ENCODE results near the gene RIC1.
"Not testable (repeated sequence)": the region's sequence is repeated elsewhere in the genome, so short reads cannot be mapped to it uniquely, and the experiment has no call there.

RIC1 gene, protein sequence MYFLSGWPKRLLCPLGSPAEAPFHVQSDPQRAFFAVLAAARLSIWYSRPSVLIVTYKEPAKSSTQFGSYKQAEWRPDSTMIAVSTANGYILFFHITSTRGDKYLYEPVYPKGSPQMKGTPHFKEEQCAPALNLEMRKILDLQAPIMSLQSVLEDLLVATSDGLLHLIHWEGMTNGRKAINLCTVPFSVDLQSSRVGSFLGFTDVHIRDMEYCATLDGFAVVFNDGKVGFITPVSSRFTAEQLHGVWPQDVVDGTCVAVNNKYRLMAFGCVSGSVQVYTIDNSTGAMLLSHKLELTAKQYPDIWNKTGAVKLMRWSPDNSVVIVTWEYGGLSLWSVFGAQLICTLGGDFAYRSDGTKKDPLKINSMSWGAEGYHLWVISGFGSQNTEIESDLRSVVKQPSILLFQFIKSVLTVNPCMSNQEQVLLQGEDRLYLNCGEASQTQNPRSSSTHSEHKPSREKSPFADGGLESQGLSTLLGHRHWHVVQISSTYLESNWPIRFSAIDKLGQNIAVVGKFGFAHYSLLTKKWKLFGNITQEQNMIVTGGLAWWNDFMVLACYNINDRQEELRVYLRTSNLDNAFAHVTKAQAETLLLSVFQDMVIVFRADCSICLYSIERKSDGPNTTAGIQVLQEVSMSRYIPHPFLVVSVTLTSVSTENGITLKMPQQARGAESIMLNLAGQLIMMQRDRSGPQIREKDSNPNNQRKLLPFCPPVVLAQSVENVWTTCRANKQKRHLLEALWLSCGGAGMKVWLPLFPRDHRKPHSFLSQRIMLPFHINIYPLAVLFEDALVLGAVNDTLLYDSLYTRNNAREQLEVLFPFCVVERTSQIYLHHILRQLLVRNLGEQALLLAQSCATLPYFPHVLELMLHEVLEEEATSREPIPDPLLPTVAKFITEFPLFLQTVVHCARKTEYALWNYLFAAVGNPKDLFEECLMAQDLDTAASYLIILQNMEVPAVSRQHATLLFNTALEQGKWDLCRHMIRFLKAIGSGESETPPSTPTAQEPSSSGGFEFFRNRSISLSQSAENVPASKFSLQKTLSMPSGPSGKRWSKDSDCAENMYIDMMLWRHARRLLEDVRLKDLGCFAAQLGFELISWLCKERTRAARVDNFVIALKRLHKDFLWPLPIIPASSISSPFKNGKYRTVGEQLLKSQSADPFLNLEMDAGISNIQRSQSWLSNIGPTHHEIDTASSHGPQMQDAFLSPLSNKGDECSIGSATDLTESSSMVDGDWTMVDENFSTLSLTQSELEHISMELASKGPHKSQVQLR (N-terminal part only)

DNA sequence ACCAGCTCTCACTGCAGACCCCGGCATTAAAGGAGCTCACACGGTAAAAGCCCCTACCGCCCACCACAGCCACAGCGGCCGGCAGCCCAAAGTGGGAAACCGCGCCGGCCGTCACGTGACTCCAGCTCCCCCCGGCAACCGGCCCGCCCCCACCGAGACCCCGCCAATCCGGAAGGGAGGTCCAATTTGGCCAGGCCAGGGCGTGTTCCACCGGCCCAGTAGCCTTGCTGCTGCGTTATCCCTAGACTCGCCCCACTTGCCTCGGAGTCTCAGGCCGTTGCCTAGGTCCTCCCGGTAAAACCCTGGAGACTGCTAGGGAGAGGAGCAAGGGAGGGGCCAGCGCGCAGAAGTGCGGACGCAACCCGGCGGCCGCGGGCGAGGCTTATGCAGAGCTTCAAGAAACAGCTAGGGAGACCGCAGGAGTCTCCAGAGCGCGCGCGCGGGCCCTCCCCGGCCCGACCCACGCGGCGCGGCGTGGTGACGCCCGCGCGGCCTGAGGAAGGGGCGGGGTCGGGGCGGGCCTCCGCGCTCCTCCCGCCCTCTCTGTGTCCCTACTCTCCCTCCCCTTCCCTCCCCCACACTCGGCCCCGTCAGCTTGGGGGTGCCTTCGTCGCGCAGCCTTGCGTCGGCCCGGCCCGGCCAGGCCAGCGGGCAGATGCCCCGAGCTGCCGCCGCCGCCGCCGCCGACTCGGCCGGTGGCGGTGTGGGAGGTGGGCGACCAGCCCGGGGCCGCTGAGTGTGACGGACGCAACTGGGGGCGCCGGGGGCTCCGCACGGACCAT lies at the start of gene RIC1:
Gene RIC1, plus strand, starts transcription at position 578 of the 782 bp plus-strand sequence. Its CDS starts 203 bp downstream, at position 781.
- peak; percentile 91 for DNase-seq (ENCODE audit: low read depth)

DNA sequence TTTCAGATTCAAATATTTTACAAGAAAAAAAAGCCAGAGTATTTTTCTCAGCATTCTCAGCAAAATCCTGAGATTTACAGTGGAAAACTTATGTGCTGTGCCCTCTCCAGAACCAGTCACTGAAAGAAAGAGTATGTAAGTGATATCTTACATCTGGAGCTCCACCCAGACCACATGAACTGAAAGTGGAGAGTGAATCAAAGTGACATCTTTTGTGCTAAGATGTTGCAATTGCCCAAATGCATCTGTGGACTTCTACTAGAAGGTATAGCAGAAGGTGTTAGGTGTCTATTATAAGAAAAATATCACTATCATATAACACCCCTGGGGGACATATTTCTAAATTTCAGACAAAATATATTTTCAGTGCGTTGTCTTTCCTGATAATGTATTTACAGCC lies 49.0 kb upstream of the RIC1 start:
- DNase-seq (ENCODE audit: low read depth) = no peak

DNA sequence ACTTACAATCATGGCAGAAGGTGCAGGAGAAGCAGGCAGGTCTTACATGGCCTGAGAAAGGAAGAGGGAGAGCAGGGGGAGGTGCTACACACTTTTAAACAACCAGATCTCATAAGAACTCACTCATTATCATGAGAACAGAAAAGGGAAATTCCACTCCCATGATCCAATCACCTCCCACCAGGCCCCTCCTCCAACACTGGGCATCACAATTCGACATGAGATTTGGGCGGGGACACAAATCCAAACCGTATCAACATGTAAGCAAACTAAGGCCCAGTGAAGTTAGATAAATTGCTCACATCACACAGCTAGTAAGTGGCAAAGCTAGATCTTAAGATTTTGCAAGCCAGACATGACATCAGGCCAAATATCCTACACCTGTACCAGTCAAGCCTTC lies 48.3 kb upstream of the RIC1 start:
- DNase-seq (ENCODE audit: low read depth) = no peak

DNA sequence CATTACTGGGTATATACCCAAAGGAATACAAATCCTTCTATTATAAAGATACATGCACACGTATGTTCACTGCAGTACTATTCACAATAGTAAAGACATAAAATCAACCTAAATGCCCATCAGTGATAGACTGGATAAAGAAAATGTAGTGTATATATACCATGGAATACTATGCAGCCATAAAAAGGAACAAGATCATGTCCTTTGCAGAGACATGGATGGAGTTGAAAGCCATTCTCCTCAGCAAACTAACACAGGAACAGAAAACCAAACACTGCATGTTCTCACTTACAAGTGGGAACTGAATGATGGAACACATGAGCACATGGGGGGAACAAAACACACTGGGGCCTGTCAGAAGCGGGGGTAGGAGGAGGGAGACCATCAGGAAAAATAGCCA lies 47.2 kb upstream of the RIC1 start:
- not testable (repeated sequence) for DNase-seq (ENCODE audit: low read depth)

DNA sequence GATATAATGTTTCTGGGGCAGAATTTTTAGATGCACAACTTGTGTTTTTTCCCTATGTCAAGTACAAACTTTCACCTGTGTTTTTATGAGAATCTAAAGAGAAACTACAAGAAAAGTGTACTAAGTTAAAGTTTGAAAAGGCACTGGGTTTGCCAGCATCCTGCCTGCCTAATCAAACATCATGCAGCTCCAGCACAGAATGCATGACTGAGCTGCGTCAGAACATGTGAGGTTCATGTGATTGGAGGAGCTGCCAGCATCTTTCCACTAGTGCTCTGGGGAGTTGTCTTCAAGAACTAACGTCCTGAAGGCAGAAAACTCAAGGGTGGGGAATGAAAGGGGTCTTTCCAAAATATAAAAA lies 46.1 kb upstream of the RIC1 start:
- DNase-seq (ENCODE audit: low read depth) = peak; percentile 18

DNA sequence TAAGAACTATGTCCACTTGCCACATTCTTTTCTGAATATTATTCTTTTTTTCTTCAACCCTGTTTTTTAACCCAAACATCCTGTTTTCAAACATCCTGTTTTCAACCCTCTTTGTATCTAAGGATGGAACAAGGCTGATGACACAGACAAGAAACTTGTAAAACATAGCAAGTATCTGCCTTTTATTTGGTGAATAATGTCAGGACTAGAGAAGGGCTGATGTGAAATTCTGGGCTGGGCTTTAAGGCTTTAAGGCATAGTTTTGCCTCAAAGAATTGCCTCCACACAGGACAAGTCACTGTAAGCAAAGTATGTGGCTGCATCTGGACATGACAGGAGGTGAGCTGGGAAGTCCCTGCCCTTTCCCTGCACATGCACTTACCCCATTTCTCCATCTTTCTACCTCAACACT lies 42.5 kb upstream of the RIC1 start:
- no peak for DNase-seq (ENCODE audit: low read depth)

DNA sequence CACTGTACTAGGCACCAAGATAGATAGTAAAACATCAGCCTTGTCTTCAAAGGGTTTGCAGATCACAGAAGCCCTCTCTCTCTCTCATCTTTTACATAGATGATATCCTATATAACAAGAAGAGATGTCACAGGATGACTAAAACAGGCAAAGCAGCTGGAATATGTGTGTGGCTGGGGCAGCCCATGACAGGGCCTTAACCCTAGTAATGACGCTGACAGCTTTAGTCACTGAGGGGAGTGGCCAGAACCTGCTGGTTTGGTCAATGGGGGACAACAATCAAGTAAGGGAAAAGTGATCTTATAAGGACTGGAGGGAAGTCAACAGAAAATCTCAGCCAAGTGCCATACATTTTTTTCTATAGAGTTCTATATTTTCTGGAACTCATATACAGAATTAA lies 41.9 kb upstream of the RIC1 start:
- DNase-seq (ENCODE audit: low read depth) = peak; percentile 52

DNA sequence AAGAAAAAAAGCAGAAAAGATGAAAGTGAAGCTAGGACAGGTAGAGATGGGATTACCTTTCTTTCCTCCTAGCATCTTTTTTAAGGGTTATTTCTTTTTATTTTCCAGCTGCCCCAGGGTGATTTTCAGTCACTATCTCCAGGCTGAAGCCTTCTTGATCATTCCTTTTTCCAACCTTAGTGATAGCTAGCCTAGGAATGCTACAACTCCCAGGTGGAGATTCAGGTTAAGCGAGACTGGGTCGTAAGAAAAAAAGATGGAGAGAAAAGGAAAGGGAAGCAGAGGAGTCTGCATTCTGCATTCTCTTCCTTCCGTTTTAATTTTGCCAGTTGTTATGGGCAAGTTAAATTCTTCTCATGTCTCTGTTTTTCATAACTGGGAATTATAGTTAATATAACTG lies 36.7 kb upstream of the RIC1 start:
- no peak for DNase-seq (ENCODE audit: low read depth)

DNA sequence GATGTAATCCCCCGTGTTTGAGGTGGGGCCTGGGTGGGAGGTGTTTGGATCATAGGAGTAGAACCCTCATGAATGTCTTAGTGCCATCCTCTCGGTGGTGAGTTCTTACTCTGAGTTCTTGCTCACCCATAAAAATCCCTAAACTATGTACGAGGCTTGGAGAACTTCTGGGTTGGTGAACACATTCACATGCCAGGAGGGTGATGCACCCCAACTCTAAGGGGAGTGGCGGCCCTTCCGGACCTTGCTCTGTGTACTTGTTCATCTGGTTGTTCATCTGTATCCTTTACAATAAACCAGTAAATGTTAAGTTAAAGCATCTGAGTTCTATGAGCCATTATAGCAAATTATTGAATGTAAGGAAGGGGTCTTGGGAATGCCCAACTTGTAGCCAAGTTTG lies 36.0 kb upstream of the RIC1 start:
- no peak for DNase-seq (ENCODE audit: low read depth)

DNA sequence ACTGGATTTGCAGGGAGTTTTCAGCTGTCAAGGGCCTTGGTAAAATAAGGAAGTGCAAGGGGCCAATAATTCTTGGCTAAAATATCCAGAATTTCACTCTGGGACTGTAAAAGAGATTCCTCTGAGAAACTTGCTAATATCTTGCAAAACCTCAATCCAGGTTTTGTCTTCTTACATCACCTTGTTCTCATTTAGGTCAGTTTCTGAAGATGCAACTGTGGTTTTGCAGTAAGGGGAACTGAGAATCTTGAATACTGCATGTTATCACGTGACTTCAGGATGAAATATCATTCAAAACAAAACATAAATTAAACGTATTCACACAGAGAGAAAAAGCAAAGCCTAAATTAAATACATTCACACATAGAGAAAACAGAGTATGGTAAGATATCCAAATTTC lies 35.0 kb upstream of the RIC1 start:
- DNase-seq (ENCODE audit: low read depth) = no peak

DNA sequence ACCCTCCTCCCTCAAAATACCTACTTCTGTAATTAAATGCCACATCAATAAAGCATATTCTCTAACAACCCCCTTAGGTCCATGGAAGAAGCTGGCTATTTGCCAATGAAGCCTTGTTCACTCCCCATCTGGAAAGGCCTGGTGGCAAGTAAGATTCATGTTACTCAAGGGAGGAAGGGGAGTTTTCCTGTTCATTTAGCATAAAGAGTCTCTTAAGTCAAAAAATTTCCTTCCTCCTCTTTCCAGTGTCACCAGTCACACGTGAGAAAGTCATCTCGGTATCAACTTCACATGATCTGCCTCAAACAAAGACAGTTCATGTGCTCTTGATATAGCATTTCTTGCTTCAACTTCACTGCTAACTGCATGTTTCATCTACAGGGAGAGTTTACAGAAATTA lies 32.7 kb upstream of the RIC1 start:
- no peak for DNase-seq (ENCODE audit: low read depth)

DNA sequence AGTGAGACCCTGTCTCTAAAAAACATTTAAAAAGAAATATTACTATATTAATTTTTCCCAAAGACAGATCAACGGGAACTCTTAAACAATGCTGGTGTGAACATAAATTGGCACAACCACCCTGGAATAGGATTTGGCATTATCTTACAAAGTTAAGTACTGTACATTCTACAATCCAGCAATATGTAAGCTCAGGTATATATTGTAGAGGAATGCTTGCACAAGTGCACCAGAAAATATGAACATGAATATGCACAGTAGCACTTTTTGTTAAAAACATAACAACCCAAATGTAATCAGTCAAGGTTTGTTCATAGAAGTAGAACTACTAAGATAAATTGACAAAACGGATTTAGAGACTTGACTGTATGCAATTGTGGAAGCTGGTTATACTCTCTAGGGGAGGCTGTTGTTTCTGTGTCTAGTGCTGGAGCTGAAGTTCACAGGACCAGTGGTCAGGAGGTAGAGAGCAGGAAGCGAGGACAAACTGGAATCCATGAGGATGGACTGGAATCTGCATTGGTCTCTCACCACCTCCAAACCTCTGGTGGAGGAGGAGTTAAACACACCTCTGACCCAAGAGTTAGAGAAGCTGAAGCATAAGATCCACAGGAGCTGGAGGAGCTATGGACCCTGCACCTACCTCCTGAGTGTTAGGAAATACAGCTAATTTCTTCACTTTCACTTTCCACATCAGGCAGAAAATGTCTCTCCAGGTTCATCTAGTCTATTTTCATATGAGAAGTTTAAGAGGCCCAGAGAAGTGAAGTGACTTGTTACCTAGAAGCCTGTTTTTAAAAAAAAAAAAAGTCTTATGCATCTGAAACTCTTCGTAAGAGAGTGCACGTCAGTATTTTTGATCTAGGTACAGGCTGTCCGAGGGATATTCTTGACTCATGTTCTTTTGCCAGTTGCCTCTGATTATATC lies 20.3 kb upstream of the RIC1 start:
- DNase-seq (ENCODE audit: low read depth) = no peak

DNA sequence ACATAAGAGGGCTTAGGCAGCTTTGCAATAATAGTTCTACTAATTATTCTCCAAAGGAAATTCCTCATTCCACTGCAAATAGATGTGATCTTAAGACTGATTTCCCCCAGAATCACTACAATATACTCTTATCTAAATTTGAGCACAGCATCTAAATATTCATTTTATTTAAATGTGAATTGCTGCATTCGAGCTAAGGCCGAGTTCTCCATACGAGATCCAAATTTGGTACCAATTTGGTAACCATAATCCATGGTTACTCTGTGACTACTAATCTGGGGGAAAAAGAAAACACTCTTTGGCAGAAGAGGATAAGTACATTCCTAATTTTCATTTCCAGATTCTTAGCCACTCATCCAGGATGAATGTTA lies 19.7 kb upstream of the RIC1 start:
- DNase-seq (ENCODE audit: low read depth) = no peak

DNA sequence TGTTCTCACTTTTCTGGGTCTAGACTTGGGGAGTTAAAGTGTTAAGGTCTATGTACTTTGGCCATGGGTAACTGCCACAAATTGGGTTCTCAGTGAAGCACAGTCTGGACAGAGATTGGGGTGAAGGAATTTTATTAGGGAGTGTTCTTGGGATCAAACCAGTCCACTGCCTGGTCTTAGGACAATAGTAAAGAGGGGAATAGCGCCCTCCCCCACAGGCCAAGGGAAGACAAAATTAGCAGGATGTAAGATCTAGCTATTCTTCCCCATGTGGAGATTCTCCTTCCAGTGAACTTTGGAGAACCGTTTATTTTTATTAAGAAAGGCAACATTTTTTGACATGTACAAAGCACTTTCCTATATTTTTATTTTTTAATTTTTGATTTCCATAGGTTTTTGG lies 18.4 kb upstream of the RIC1 start:
- DNase-seq (ENCODE audit: low read depth) = no peak

DNA sequence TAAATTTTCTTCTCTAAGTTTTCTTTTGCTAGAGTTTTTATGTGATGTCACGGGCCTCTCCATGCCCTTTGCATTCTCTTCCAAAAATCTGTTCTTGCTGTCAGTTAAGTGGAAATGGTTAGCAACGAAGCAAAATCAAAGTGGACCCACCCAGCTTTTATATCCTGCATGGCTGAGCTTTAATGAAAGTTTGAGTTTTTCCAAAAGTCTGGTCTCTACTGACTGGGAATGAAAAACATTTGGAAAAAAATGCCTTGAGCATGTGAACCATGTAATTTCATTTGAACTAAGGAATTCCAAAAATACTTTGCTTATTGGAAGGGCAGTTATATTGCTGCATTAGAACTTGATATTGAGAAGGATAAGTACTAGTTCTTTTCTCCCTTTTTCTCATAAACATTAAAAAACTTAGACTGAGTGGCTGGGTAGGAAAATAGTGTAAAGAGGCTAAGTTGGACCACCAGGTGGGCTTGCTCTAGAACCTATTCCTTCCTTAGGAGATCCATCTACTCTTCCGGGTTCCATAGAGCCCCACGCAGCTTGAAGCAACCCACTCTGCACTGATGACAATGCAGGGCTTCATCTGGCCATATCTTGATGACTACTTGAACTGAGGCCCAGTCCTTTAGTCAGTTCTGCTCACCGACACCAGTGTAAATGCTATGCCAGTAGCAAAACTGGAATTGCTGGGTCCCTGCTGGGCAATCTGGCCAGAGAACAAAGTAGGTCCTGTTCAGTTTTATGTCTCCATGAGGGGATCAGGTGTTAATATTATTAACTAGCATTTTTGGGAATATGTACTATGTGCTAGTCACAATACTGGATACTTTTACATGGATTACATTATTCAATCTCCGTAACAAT lies 17.4 kb upstream of the RIC1 start:
- no peak for DNase-seq (ENCODE audit: low read depth)

DNA sequence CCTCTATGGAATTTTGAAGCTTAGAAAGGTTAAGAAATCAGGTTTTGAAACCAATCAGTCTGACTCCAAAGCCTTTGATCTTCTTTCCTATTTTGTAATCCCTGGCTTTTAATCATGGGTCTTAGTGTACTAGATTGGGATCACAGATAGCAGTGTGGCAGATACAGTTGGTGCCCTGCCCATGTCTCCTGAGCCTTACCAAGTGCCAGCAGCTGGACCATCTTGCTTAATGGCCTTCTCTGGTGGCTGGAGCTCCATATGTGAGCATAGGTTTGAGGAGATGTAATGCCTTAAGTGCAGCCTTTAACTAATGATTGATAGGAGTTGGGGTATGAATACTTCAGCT lies 16.7 kb upstream of the RIC1 start:
- DNase-seq (ENCODE audit: low read depth) = no peak

DNA sequence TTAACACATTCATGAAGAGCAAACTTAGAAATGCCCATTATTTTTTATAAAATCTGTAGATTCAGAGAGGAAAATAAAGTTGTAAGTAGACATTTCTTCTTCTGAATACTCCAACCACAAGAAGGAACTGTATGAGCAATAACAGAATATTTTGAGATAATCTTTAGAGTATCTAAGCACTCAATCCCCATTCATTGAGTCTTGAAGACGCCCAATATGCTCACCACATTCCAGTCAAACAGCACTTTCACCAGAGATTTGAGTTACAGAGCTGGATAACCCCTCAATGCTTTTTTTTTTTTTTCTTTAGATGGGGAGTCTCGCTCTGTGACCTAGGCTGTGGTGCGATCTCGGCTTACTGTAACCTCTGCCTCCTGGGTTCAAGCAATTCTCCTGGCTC lies 14.7 kb upstream of the RIC1 start:
- DNase-seq (ENCODE audit: low read depth) = no peak

DNA sequence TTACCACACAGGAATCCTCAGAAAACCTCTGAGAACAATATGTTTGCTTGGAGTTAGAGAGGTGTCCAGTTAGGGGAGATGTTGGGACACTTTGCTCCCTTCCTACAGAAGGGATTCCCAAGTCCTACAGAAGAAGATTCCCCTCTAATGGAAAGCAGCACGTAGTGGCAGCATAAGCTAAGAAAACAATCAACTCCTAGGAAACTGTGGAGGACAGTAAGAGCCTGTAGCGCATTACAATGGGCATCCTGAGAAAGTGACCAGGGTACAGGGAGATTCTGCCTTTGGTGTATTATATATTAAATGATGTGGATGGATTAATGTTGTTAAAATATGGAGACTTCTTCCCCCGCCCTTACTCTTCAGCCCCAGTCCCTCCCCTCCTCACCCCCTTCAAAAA lies 13.9 kb upstream of the RIC1 start:
- no peak for DNase-seq (ENCODE audit: low read depth)

DNA sequence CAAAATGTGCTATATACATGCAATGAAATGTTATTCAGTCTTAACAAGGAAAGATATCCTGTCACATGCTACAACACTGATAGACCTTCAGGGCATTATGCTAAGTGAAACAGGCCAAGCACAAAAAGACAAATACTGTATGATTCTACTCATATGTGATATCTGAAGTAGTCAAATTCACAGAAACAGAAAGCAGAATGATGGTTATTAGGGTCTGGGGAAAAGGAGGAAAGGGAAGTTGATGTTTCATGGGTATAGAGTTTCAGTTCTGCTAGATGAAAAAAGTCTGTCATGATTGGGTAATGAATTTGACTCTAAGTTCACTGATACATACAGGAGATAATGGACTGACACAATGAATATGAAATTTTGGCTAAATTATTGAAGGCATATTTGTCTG lies 11.2 kb upstream of the RIC1 start:
- no peak for DNase-seq (ENCODE audit: low read depth)

DNA sequence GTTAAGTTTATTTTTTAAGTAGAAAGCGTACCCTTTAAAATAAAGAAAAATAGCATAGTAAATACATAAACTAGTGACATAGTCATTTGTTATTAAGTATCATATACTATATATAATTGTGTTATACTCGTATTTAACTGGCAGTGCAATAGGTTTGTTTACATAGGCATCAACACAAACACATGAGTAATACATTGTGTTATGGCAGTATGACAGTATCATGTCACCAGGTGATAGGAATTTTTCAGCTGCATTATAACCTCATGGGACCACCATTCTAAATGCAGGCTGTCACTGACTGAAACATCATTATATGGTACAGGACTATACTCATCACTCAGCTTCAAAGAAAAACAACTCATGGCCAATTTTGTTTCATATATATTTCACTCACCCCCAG lies 8.4 kb upstream of the RIC1 start:
- no peak for DNase-seq (ENCODE audit: low read depth)

Measured in activated T-cell treated with anti-CD3 and anti-CD28 coated beads for 48 hours (primary cell).